IMR-90 (cell line): ENCODE data around the gene FAM3D. TPM values are rescaled to one million over a fixed set of nuclear protein-coding genes. Genes with fewer than 3 reads are reported as not detected.

Experiments used
- ATAC-seq: fragments of 200-7000 bp; cut with Tn5 transposase; 2 replicates; pipeline ENCODE4 v1.9.1; 2020; ENCODE audit warnings: low read depth, mild to moderate bottlenecking, moderate library complexity
- BruUV-seq: library from RNA; stranded (reverse); fragments of 400-500 nt; replicated peaks from 2 replicates; lab custom pipeline; 2021; lab: Mats Ljungman, UMichigan
- CTCF ChIA-PET: fragments of 300-600 bp; formaldehyde crosslinking; extraction: SDS; loops from one replicate; lab custom pipeline; 2021; ENCODE audit warnings: antibody characterized with exemption; lab: Yijun Ruan, JAX
- POLR2A ChIA-PET: fragments of 300-600 bp; sonication (Branson Sonifier 250); formaldehyde crosslinking; loops from one replicate; lab custom pipeline; 2022; ENCODE audit warnings: antibody characterized with exemption; ENCODE audit not compliant: unreplicated experiment; lab: Charles Lee
- DNase-seq: peaks from one replicate; pipeline ENCODE4 v3.0.0; 2013
- H2AFZ ChIP-seq: replicated peaks from 2 replicates; pipeline ENCODE3; 2013; ENCODE audit warnings: low read length, mild to moderate bottlenecking; ENCODE audit not compliant: poor library complexity
- H2AK5ac ChIP-seq: 2 replicates; pipeline ENCODE4 v1.6.1; 2013; ENCODE audit warnings: low read depth, low read length, inconsistent platforms
- H2AK9ac ChIP-seq: replicated peaks from 2 replicates; pipeline ENCODE3; 2013; ENCODE audit warnings: mild to moderate bottlenecking, low read depth, low read length, moderate library complexity; ENCODE audit not compliant: poor library complexity
- H2BK120ac ChIP-seq: 2 replicates; pipeline ENCODE4 v1.6.1; 2013; ENCODE audit warnings: low read depth, low read length, inconsistent platforms
- H2BK15ac ChIP-seq: 3 replicates; pipeline ENCODE4 v1.6.1; 2013; ENCODE audit warnings: low read depth, low read length, inconsistent platforms
- H2BK20ac ChIP-seq: 2 replicates; pipeline ENCODE4 v1.6.1; 2013; ENCODE audit warnings: low read depth, mild to moderate bottlenecking, inconsistent platforms, low read length, moderate library complexity
- H2BK5ac ChIP-seq: 2 replicates; pipeline ENCODE4 v1.6.1; 2013; ENCODE audit warnings: mild to moderate bottlenecking, low read depth, low read length, inconsistent platforms; ENCODE audit not compliant: poor library complexity, severe bottlenecking
- H3K14ac ChIP-seq: replicated peaks from 2 replicates; pipeline ENCODE4 v1.6.1; 2013; ENCODE audit warnings: low read depth, low read length, inconsistent platforms
- H3K18ac ChIP-seq: 2 replicates; pipeline ENCODE4 v1.6.1; 2013; ENCODE audit warnings: low read depth, low read length, control low read depth
- H3K23ac ChIP-seq: 2 replicates; pipeline ENCODE4 v1.6.1; 2013; ENCODE audit warnings: low read depth, low read length, inconsistent platforms
- H3K27ac ChIP-seq: 2 replicates; pipeline ENCODE4 v1.5.1; 2013; ENCODE audit warnings: mild to moderate bottlenecking, control low read depth, low read length; ENCODE audit not compliant: insufficient read depth
- H3K27me3 ChIP-seq: 2 replicates; pipeline ENCODE4 v1.6.1; 2013; ENCODE audit warnings: low read length; ENCODE audit not compliant: control insufficient read depth, insufficient read depth
- H3K36me3 ChIP-seq: 2 replicates; pipeline ENCODE4 v1.6.1; 2013; ENCODE audit warnings: low read length, mixed read lengths; ENCODE audit not compliant: control insufficient read depth, insufficient read depth
- H3K4ac ChIP-seq: 2 replicates; pipeline ENCODE4 v1.6.1; 2013; ENCODE audit warnings: low read depth, low read length, inconsistent platforms
- H3K4me1 ChIP-seq: 2 replicates; pipeline ENCODE4 v1.6.1; 2013; ENCODE audit warnings: low read length, mixed read lengths; ENCODE audit not compliant: control insufficient read depth, insufficient read depth
- H3K4me2 ChIP-seq: 2 replicates; pipeline ENCODE4 v1.6.1; 2013; ENCODE audit warnings: low read depth, mild to moderate bottlenecking, control low read depth, low read length, moderate library complexity
- H3K4me3 ChIP-seq: 2 replicates; pipeline ENCODE4 v1.5.1; 2013; ENCODE audit warnings: low read depth, mild to moderate bottlenecking, control low read depth, low read length, moderate library complexity; ENCODE audit not compliant: insufficient read depth
- H3K56ac ChIP-seq: 2 replicates; pipeline ENCODE4 v1.6.1; 2013; ENCODE audit warnings: low read length, inconsistent platforms; ENCODE audit not compliant: insufficient read depth; ENCODE audit errors: extremely low read depth
- H3K79me1 ChIP-seq, 2 experiments: 2 replicates each; pipeline ENCODE4 v1.6.1; 2013; ENCODE audit warnings: low read length in 2 of 2, inconsistent platforms in 1 of 2, low read depth in 1 of 2
- H3K9ac ChIP-seq: 2 replicates; pipeline ENCODE4 v1.6.1; 2013; ENCODE audit warnings: low read depth, low read length, control low read depth
- H3K9me1 ChIP-seq: 2 replicates; pipeline ENCODE4 v1.6.1; 2013; ENCODE audit warnings: low read length, inconsistent platforms; ENCODE audit not compliant: insufficient read depth
- H3K9me3 ChIP-seq: 2 replicates; pipeline ENCODE4 v1.6.1; 2013; ENCODE audit warnings: low read length; ENCODE audit not compliant: control insufficient read depth, insufficient read depth
- H4K20me1 ChIP-seq: 2 replicates; pipeline ENCODE4 v1.6.1; 2013; ENCODE audit warnings: low read length, inconsistent platforms; ENCODE audit not compliant: insufficient read depth
- H4K5ac ChIP-seq: 2 replicates; pipeline ENCODE4 v1.6.1; 2013; ENCODE audit warnings: mild to moderate bottlenecking, low read depth, low read length, control low read depth
- H4K8ac ChIP-seq, 2 experiments: 2 replicates each; pipeline ENCODE4 v1.6.1; 2013; ENCODE audit warnings: low read depth in 2 of 2, low read length in 2 of 2, control low read depth in 1 of 2, inconsistent platforms in 1 of 2
- H4K91ac ChIP-seq: 2 replicates; pipeline ENCODE4 v1.6.1; 2013; ENCODE audit warnings: low read depth, low read length, inconsistent platforms; ENCODE audit not compliant: insufficient read depth
- BHLHE40 ChIP-seq: fragments of 150-350 bp; IDR thresholded peaks from 2 replicates; pipeline ENCODE4 v1.6.1; 2016; ENCODE audit warnings: mild to moderate bottlenecking, low read depth, low read length
- CEBPB ChIP-seq: IDR thresholded peaks from 2 replicates; pipeline ENCODE4 v1.6.1; 2012; ENCODE audit warnings: low read depth, low read length, improper control_type of control experiment
- CHD1 ChIP-seq: IDR thresholded peaks from 2 replicates; pipeline ENCODE4 v1.6.1; 2012; ENCODE audit warnings: low read depth, low read length, improper control_type of control experiment
- FOS ChIP-seq: fragments of 150-350 bp; IDR thresholded peaks from 2 replicates; pipeline ENCODE4 v1.6.1; 2016; ENCODE audit warnings: low read depth, low read length
- MAFK ChIP-seq: IDR thresholded peaks from 2 replicates; pipeline ENCODE4 v1.6.1; 2012; ENCODE audit warnings: low read depth, low read length, improper control_type of control experiment
- MAZ ChIP-seq: IDR thresholded peaks from 2 replicates; pipeline ENCODE4 v1.6.1; 2012; ENCODE audit warnings: low read depth, mild to moderate bottlenecking, low read length, improper control_type of control experiment, moderate library complexity, borderline replicate concordance
- MXI1 ChIP-seq: IDR thresholded peaks from 2 replicates; pipeline ENCODE4 v1.6.1; 2012; ENCODE audit warnings: low read depth, mild to moderate bottlenecking, low read length, moderate library complexity, borderline replicate concordance
- NFE2L2 ChIP-seq: fragments of 150-350 bp; IDR thresholded peaks from 2 replicates; pipeline ENCODE4 v1.6.1; 2016; ENCODE audit warnings: low read depth, mild to moderate bottlenecking, low read length
- POLR2A ChIP-seq: IDR thresholded peaks from 2 replicates; pipeline ENCODE4 v1.6.1; 2012; ENCODE audit warnings: mild to moderate bottlenecking, low read depth, low read length
- RAD21 ChIP-seq: IDR thresholded peaks from 2 replicates; pipeline ENCODE4 v1.6.1; 2012; ENCODE audit warnings: low read length, improper control_type of control experiment
- RCOR1 ChIP-seq: IDR thresholded peaks from 2 replicates; pipeline ENCODE4 v1.6.1; 2012; ENCODE audit warnings: mild to moderate bottlenecking, low read length, improper control_type of control experiment; ENCODE audit not compliant: insufficient replicate concordance
- RFX5 ChIP-seq: IDR thresholded peaks from 2 replicates; pipeline ENCODE4 v1.8.0; 2012; ENCODE audit warnings: low read depth, mild to moderate bottlenecking, low read length, moderate library complexity
- SMC3 ChIP-seq: fragments of 150-350 bp; IDR thresholded peaks from 2 replicates; pipeline ENCODE4 v1.6.1; 2016; ENCODE audit warnings: low read depth, mild to moderate bottlenecking, antibody characterized with exemption, low read length, moderate library complexity
- WGBS, 2 experiments: methylation state at CpG; one replicate each; pipeline versions ENCODE4 v1.1.5 to v1.1.7; 2013; ENCODE audit warnings: missing lambda C conversion rate in 2 of 2; ENCODE audit not compliant: insufficient read length in 1 of 2; ENCODE audit errors: extremely low coverage in 2 of 2; 5-methylcytosine and 5-hydroxymethylcytosine counted together
- dilution Hi-C: fragments of 300-500 bp; cut with HindIII; formaldehyde crosslinking; loops from one replicate; pipeline ENCODE4 v1.14.3; 2018; ENCODE audit warnings: low sequenced_read_pairs; ENCODE audit not compliant: unreplicated experiment
- in situ Hi-C: fragments of 300-500 bp; cut with MboI; formaldehyde crosslinking; loops from 3 replicates; pipeline ENCODE4 v1.14.3; 2019; ENCODE audit warnings: low sequenced_read_pairs, inconsistent platforms, mixed read lengths
- intact Hi-C: fragments of 100-400 bp; cut with micrococcal nuclease; formaldehyde crosslinking; loops from 2 replicates; pipeline ENCODE4 v1.10.0; 2022
- polyA plus RNA-seq, 3 experiments: library from polyadenylated mRNA; depleted of rRNA; stranded (reverse); fragments of >200 nt; gene quantifications; 2 replicates each; pipeline ENCODE4 v1.2.3, GENCODE V29; 2012; ENCODE audit warnings: low replicate concordance in 1 of 3
- total RNA-seq: library from RNA; depleted of rRNA; stranded (reverse); fragments of >200 nt; gene quantifications from 2 replicates; pipeline ENCODE4 v1.2.3, GENCODE V29; 2012
- TF ChIP-seq, protein P1 (sequence below): fragments of 150-350 bp; IDR thresholded peaks from 2 replicates; pipeline ENCODE4 v1.6.1; 2017; ENCODE audit warnings: mild to moderate bottlenecking, antibody characterized with exemption, low read length, low read depth
- TF ChIP-seq, protein P2 (sequence below): conservative IDR thresholded peaks from 2 replicates; pipeline ENCODE4 v1.5.1; 2012; ENCODE audit warnings: mild to moderate bottlenecking, low read depth, low read length, improper control_type of control experiment
- TF ChIP-seq, protein P3 (sequence below): fragments of 150-350 bp; IDR thresholded peaks from 2 replicates; pipeline ENCODE4 v1.6.1; 2016; ENCODE audit warnings: low read depth, mild to moderate bottlenecking, low read length, moderate library complexity, borderline replicate concordance

The FAM3D gene
- total and polyA plus RNA-seq, 2 of the 4 experiments (the other 2 are of a cell fraction): not detected

DNA sequence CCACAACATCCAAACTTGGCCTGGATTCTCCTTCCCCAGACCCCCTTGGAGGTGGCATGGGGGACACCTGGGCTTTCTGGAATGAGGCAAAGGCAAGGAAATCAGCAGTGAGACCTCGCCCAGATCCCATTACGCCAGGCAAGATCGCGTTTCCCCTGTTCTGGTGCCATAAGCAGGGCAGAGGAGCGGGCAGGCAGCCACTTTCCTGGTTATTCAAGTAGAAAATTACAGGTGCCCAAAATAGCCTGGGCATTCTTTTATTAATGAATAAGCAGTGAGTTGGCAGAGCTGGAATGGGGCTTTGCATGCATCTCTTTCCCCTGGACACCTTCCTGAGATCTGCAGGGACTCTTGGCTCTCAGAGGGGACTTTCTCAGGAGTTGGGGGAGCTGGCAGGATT lies 57.9 kb downstream of the FAM3D start:
- no peak overlapping the region for H2AFZ ChIP-seq
- no peaks in the 10 kb centered on the region for H3K79me1 ChIP-seq
- no peak overlapping the region for H2BK5ac ChIP-seq
- H4K20me1 ChIP-seq: no peaks in the 10 kb centered on the region
- no TSS peak for BruUV-seq
- 80% methylated on average over 1 of the region's 5 CpGs; no CpG with 5 or more reads in 1 of the 2 experiments for WGBS, 2 experiments
- H3K18ac ChIP-seq: no peak overlapping the region
- no peak for DNase-seq
- no peaks in the 10 kb centered on the region for H3K4me1 ChIP-seq
- peaks cover 32% of the 10 kb centered on the region for H3K27me3 ChIP-seq
- no peak for ATAC-seq
- CTCF ChIA-PET: no interaction called here
- H3K56ac ChIP-seq: no peak overlapping the region
- TF ChIP-seq MXI1 (no peak), BHLHE40 (no peak), FOS (no peak), SMC3 (no peak), CEBPB (no peak), NFE2L2 (no peak), CHD1 (no peak), MAFK (no peak), RAD21 (no peak), RFX5 (no peak), MAZ (no peak), POLR2A (no peak), RCOR1 (no peak)
- TF ChIP-seq, protein P1, sequence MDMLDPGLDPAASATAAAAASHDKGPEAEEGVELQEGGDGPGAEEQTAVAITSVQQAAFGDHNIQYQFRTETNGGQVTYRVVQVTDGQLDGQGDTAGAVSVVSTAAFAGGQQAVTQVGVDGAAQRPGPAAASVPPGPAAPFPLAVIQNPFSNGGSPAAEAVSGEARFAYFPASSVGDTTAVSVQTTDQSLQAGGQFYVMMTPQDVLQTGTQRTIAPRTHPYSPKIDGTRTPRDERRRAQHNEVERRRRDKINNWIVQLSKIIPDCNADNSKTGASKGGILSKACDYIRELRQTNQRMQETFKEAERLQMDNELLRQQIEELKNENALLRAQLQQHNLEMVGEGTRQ: no peak
- TF ChIP-seq, protein P2, sequence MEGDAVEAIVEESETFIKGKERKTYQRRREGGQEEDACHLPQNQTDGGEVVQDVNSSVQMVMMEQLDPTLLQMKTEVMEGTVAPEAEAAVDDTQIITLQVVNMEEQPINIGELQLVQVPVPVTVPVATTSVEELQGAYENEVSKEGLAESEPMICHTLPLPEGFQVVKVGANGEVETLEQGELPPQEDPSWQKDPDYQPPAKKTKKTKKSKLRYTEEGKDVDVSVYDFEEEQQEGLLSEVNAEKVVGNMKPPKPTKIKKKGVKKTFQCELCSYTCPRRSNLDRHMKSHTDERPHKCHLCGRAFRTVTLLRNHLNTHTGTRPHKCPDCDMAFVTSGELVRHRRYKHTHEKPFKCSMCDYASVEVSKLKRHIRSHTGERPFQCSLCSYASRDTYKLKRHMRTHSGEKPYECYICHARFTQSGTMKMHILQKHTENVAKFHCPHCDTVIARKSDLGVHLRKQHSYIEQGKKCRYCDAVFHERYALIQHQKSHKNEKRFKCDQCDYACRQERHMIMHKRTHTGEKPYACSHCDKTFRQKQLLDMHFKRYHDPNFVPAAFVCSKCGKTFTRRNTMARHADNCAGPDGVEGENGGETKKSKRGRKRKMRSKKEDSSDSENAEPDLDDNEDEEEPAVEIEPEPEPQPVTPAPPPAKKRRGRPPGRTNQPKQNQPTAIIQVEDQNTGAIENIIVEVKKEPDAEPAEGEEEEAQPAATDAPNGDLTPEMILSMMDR: no peak
- TF ChIP-seq, protein P3, sequence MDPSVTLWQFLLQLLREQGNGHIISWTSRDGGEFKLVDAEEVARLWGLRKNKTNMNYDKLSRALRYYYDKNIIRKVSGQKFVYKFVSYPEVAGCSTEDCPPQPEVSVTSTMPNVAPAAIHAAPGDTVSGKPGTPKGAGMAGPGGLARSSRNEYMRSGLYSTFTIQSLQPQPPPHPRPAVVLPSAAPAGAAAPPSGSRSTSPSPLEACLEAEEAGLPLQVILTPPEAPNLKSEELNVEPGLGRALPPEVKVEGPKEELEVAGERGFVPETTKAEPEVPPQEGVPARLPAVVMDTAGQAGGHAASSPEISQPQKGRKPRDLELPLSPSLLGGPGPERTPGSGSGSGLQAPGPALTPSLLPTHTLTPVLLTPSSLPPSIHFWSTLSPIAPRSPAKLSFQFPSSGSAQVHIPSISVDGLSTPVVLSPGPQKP: no peak
- no peak overlapping the region for H2AK9ac ChIP-seq
- no peak overlapping the region for H3K27ac ChIP-seq
- H2BK20ac ChIP-seq: no peak overlapping the region
- no peak overlapping the region for H3K4me3 ChIP-seq
- no peak overlapping the region for H3K14ac ChIP-seq
- no peak overlapping the region for H3K23ac ChIP-seq
- H4K5ac ChIP-seq: no peak overlapping the region
- dilution Hi-C loops (no loop called here), in situ Hi-C loops (no loop called here), intact Hi-C loops (no loop called here)
- no peak overlapping the region for H2AK5ac ChIP-seq
- no peak overlapping the region for H2BK15ac ChIP-seq
- H3K9ac ChIP-seq: no peak overlapping the region
- no peak overlapping the region for H3K4ac ChIP-seq
- H2BK120ac ChIP-seq: no peak overlapping the region
- H4K91ac ChIP-seq: no peak overlapping the region
- no peak overlapping the region for H3K4me2 ChIP-seq
- peaks cover 6% of the 10 kb centered on the region for H3K9me3 ChIP-seq
- no peak overlapping the region for H4K8ac ChIP-seq
- H3K9me1 ChIP-seq: no peaks in the 10 kb centered on the region
- POLR2A ChIA-PET: no interaction called here
- no peaks in the 10 kb centered on the region for H3K36me3 ChIP-seq
